GM12878 (cell line): ENCODE results near the gene ANKRD33B. TPM values are rescaled to one million over a fixed set of nuclear protein-coding genes. Genes with fewer than 3 reads are reported as not detected.

Experiments used
- ATAC-seq: fragments of 200-7000 bp; cut with Tn5 transposase; 3 replicates; pipeline ENCODE4 v1.9.1; 2020; ENCODE audit warnings: mild to moderate bottlenecking, moderate library complexity
- BruUV-seq: library from RNA; stranded (reverse); fragments of 400-500 nt; replicated peaks from 2 replicates; lab custom pipeline; 2021; lab: Mats Ljungman, UMichigan
- CTCF ChIA-PET: fragments of 300-600 bp; sonication (Branson Sonifier 250); formaldehyde crosslinking; extraction: SDS; loops from one replicate; lab custom pipeline; 2021; ENCODE audit warnings: inconsistent platforms; lab: Yijun Ruan, JAX
- POLR2A ChIA-PET: fragments of 350-600 bp; formaldehyde crosslinking; extraction: SDS; loops from one replicate; lab custom pipeline; 2021; ENCODE audit warnings: inconsistent platforms; lab: Charles Lee
- RAD21 ChIA-PET: fragments of 300-600 bp; sonication (Branson Sonifier 250); formaldehyde crosslinking; loops from one replicate; lab custom pipeline; 2023; ENCODE audit warnings: antibody characterized with exemption; ENCODE audit not compliant: unreplicated experiment; lab: Charles Lee
- SMC1A ChIA-PET: fragments of 300-600 bp; sonication (Branson Sonifier 250); formaldehyde crosslinking; loops from one replicate; lab custom pipeline; 2023; ENCODE audit not compliant: unreplicated experiment, uncharacterized antibody; lab: Charles Lee
- DNase-seq: peaks from one replicate; pipeline ENCODE4 v3.0.0-alpha.2; 2011; ENCODE audit warnings: low read depth, low spot score
- FAIRE-seq: peaks from 3 replicates; lab custom pipeline; 2011; peaks lifted over from hg19 to GRCh38; lab: Jason Lieb, UNC
- H2AFZ ChIP-seq: 2 replicates; pipeline ENCODE4 v1.6.0; 2011; ENCODE audit warnings: low read depth, low read length, control low read depth; ENCODE audit not compliant: control insufficient read depth
- H3K27ac ChIP-seq: 2 replicates; pipeline ENCODE4 v1.5.1; 2011; ENCODE audit warnings: control low read depth; ENCODE audit not compliant: control insufficient read depth, insufficient read depth
- H3K27me3 ChIP-seq, 2 experiments: replicated peaks in 1 of 2; 2 replicates each; pipeline versions ENCODE4 v1.6.0 to v1.6.1; 2011; ENCODE audit warnings: low read length in 1 of 2; ENCODE audit not compliant: control insufficient read depth in 2 of 2, insufficient read depth in 2 of 2
- H3K36me3 ChIP-seq, 2 experiments: 2 replicates each; pipeline ENCODE4 v1.5.1; 2011; ENCODE audit warnings: low read length in 1 of 2; ENCODE audit not compliant: control insufficient read depth in 2 of 2, insufficient read depth in 2 of 2
- H3K4me1 ChIP-seq: 2 replicates; pipeline ENCODE4 v1.6.1; 2011; ENCODE audit warnings: mild to moderate bottlenecking, low read length, moderate library complexity, mixed read lengths; ENCODE audit not compliant: control insufficient read depth, insufficient read depth
- H3K4me2 ChIP-seq: 2 replicates; pipeline ENCODE4 v1.6.0; 2011; ENCODE audit warnings: control low read depth; ENCODE audit not compliant: control insufficient read depth, insufficient read depth
- H3K4me3 ChIP-seq: fragments of 200-600 bp; sonication (generic); 2 replicates; pipeline ENCODE4 v1.5.1; 2016
- H3K79me2 ChIP-seq: 2 replicates; pipeline ENCODE4 v1.6.0; 2011; ENCODE audit warnings: low read length; ENCODE audit not compliant: control insufficient read depth, insufficient read depth
- H3K9ac ChIP-seq: 2 replicates; pipeline ENCODE4 v1.8.0; 2011; ENCODE audit warnings: low read length, control low read depth, mixed read lengths; ENCODE audit not compliant: control insufficient read depth, insufficient read depth
- H3K9me3 ChIP-seq: replicated peaks from 3 replicates; pipeline ENCODE4 v1.5.1; 2011; ENCODE audit warnings: mild to moderate bottlenecking, low read length; ENCODE audit not compliant: control insufficient read depth, insufficient read depth
- H4K20me1 ChIP-seq: 2 replicates; pipeline ENCODE4 v1.6.0; 2011; ENCODE audit not compliant: control insufficient read depth, insufficient read depth
- ATF3 ChIP-seq: IDR thresholded peaks from 2 replicates; pipeline ENCODE4 v1.6.1; 2011; ENCODE audit warnings: low read depth, mild to moderate bottlenecking, low read length, moderate library complexity, borderline replicate concordance; ENCODE audit errors: extremely low read depth
- HDAC2 ChIP-seq: fragments of 200-600 bp; sonication (generic); IDR thresholded peaks from 2 replicates; pipeline ENCODE4 v1.6.1; 2017
- NFYB ChIP-seq: IDR thresholded peaks from 2 replicates; pipeline ENCODE4 v1.6.1; 2011; ENCODE audit warnings: low read depth, mild to moderate bottlenecking, low read length, improper control_type of control experiment, moderate library complexity; ENCODE audit not compliant: insufficient read depth
- ZNF207 ChIP-seq: fragments of 450-650 bp; IDR thresholded peaks from 2 replicates; pipeline ENCODE4 v1.6.1; 2014; ENCODE audit warnings: antibody characterized with exemption, mild to moderate bottlenecking, borderline replicate concordance
- WGBS: methylation state at CpG from one replicate; pipeline ENCODE4 v1.1.6; 2016; ENCODE audit warnings: low lambda C conversion rate; ENCODE audit not compliant: insufficient replicate concordance, insufficient coverage; ENCODE audit errors: missing lambda C conversion rate; 5-methylcytosine and 5-hydroxymethylcytosine counted together
- in situ Hi-C: fragments of 300-500 bp; cut with MboI; formaldehyde crosslinking; loops from 9 replicates; pipeline ENCODE4 v1.14.3; 2018; ENCODE audit warnings: mixed read lengths
- intact Hi-C: fragments of 100-400 bp; cut with micrococcal nuclease; formaldehyde crosslinking; loops from one replicate; pipeline ENCODE4 v1.14.2; 2022; ENCODE audit not compliant: unreplicated experiment
- polyA plus RNA-seq, 11 experiments: library from polyadenylated mRNA; depleted of rRNA in 4 of 11; unstranded in 6 of 11; stranded (reverse) in 5 of 11; fragments of >200 nt; fragmentation: Nextera tagmentation in 4 of 11; fragmentation: Illumina TruSeq in 1 of 11; extraction: Ambion mirVana in 4 of 11; extraction: Trizol in 1 of 11; gene quantifications; 1 replicate in 1 of 11; 2 replicates in 10 of 11; pipeline versions ENCODE4 v1.2.1 to v1.2.3, GENCODE V29; 2011 to 2016; ENCODE audit warnings: inconsistent platforms in 2 of 11, missing spikeins in 2 of 11, low read depth in 1 of 11
- total RNA-seq, 4 experiments: library from RNA; depleted of rRNA in 3 of 4; stranded (reverse); fragments of >200 nt in 3 of 4; fragmentation: Illumina TruSeq in 1 of 4; extraction: Trizol in 1 of 4; gene quantifications; 2 replicates each; pipeline versions ENCODE4 v1.2.1 to v1.2.3, GENCODE V29; 2013 to 2021

Gene ANKRD33B
- total and polyA plus RNA-seq, 10 of the 15 experiments (the other 5 are each of a cell fraction or from before 2014, with no cell fraction given) = 4.9 to 61.6 (median 15.6) TPM

- intact Hi-C loops (no loop called here), in situ Hi-C loops (no loop called here)
- ChIA-PET CTCF (interaction anchor here (0.6 kb wide), 1 partner anchor 31 kb away, joined by 3 read pairs; no protein-coding TSS in a partner anchor), POLR2A (no interaction called here), SMC1A (interaction anchor here (1.2 kb wide), 1 partner anchor 13 kb away, joined by 3 read pairs; no protein-coding TSS in a partner anchor), RAD21 (no interaction called here)
- Histone ChIP-seq H3K4me2 (no peak overlapping the region), H3K79me2 (no peaks in the 10 kb centered on the region), H2AFZ (no peak overlapping the region), H3K9me3 (no peaks in the 10 kb centered on the region), H3K27me3 (no peaks in the 10 kb centered on the region), H4K20me1 (no peaks in the 10 kb centered on the region), H3K36me3 (no peaks in the 10 kb centered on the region), H3K9ac (no peak overlapping the region), H3K27ac (no peak overlapping the region), H3K4me3 (no peak overlapping the region), H3K4me1 (no peaks in the 10 kb centered on the region)
- ATAC-seq (no peak), FAIRE-seq (no peak), DNase-seq (no peak)
- BruUV-seq = no TSS peak
- 70% methylated on average over 14 of the region's 14 CpGs for WGBS
- TF ChIP-seq NFYB (no peak), ZNF207 (no peak), HDAC2 (no peak), ATF3 (no peak)
These were observed 107.5 kb downstream of the ANKRD33B start for GRCh38 chr5:10671041-10672008.
